ACHN (cell line): Measurements from ENCODE around the gene MSANTD4.
"Not testable (repeated sequence)": the region's sequence is repeated elsewhere in the genome, so short reads cannot be mapped to it uniquely, and the experiment has no call there.

ENCODE experiments used
- DNase-seq: peaks from one replicate; pipeline ENCODE4 v3.0.0-alpha.2; 2015
- in situ Hi-C: cut with HindIII; loops from 2 replicates; pipeline ENCODE4 v1.10.0; 2017; ENCODE audit warnings: low sequenced_read_pairs, low pct_ligation_motif_present, low pct_unique_long_range_greater_than_20kb

The MSANTD4 gene

GRCh38 chr11:106021967-106022794 is at the start of gene MSANTD4:
TSS of gene MSANTD4 (minus strand) at chr11:106022240. CDS start at chr11:106010917, 11,323 bp downstream.
- peak; percentile 98 for DNase-seq
- in situ Hi-C loops = no loop called here

GRCh38 chr11:106070606-106071005 is 48.6 kb upstream of the MSANTD4 start:
- DNase-seq = no peak
- in situ Hi-C loops = no loop called here

- no peak for DNase-seq
- in situ Hi-C loops = no loop called here
Measured at GRCh38 chr11:106063009-106063408, 41.0 kb upstream of the MSANTD4 start.

GRCh38 chr11:106061954-106062949 is 40.2 kb upstream of the MSANTD4 start:
- in situ Hi-C loops = no loop called here
- DNase-seq = no peak

GRCh38 chr11:106061249-106061784 is 39.3 kb upstream of the MSANTD4 start:
- no peak for DNase-seq
- in situ Hi-C loops = no loop called here

- in situ Hi-C loops = no loop called here
- no peak for DNase-seq
Measured at GRCh38 chr11:106059617-106060016, 37.6 kb upstream of the MSANTD4 start.

GRCh38 chr11:106058377-106058776 is 36.3 kb upstream of the MSANTD4 start:
- DNase-seq, in situ Hi-C loops: not testable (repeated sequence)

GRCh38 chr11:106051103-106051502 is 29.1 kb upstream of the MSANTD4 start:
- no peak for DNase-seq
- in situ Hi-C loops = no loop called here

GRCh38 chr11:106049727-106050476 is 27.9 kb upstream of the MSANTD4 start:
- no peak for DNase-seq
- in situ Hi-C loops = no loop called here

- peak; percentile 48 for DNase-seq
- in situ Hi-C loops = no loop called here
Measured at GRCh38 chr11:106047631-106048030, 25.6 kb upstream of the MSANTD4 start.

GRCh38 chr11:106043540-106043939 is 21.5 kb upstream of the MSANTD4 start:
- DNase-seq = no peak
- in situ Hi-C loops = no loop called here

- in situ Hi-C loops = no loop called here
- no peak for DNase-seq
Measured at GRCh38 chr11:106032861-106033260, 10.8 kb upstream of the MSANTD4 start.

- no peak for DNase-seq
- in situ Hi-C loops = no loop called here
Measured at GRCh38 chr11:106031936-106032335, 9.9 kb upstream of the MSANTD4 start.

- in situ Hi-C loops = no loop called here
- no peak for DNase-seq
Measured at GRCh38 chr11:106031202-106031810, 9.3 kb upstream of the MSANTD4 start.

GRCh38 chr11:106030609-106031008 is 8.6 kb upstream of the MSANTD4 start:
- DNase-seq = no peak
- in situ Hi-C loops = no loop called here

GRCh38 chr11:106022795-106023275 is 795 bp upstream of the MSANTD4 start:
- in situ Hi-C loops = no loop called here

GRCh38 chr11:106021181-106021966 is 666 bp downstream of the MSANTD4 start:
- in situ Hi-C loops = no loop called here
- DNase-seq = peak; percentile 13

More at GRCh38 chr11:106022795-106023275, 795 bp upstream of the MSANTD4 start:
- no peak for DNase-seq
